ENCODE measurements around the gene USP2. TPM values are rescaled to one million over a fixed set of nuclear protein-coding genes. Genes with fewer than 3 reads are reported as not detected.

USP2 gene
- total RNA-seq, 1 donor from 2014 or later: 0.26 TPM

DNA sequence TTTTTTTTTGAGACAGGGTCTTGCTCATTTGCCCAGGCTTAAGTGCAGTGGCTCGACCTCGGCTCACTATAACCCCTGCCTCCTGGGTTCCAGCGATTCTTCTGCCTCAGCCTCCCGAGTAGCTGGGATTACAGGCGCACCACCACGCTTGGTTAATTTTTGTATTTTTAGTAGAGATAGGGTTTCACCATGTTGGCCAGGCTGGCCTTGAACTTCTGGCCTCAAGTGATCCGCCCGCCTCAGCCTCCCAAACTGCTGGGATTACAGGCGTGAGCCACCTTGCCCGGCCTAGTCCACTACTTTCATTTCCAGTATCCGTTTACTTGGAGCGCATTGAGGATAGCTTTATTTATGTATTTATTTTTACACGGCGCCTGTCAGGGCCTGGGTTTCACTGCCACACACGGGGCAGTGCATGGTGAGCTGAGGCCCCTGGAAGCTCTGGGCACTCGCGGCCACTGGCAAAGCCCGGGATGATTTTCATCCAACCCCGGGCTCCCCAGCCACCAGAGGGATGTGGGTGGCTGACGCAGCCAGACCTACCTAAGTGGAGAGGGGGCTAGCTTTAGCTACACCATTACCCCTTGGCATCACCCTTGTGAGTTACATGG, 58.5 kb downstream of the USP2 start:
- H3K4me3 ChIP-seq (ENCODE audit: low read depth, low read length): no peak overlapping the region
- no peaks in the 10 kb centered on the region for H3K27me3 ChIP-seq (ENCODE audit: control insufficient read depth, insufficient read depth, low read length)
- FAIRE-seq (no peak), DNase-seq (ENCODE audit: low read depth) (no peak)
- no peaks in the 10 kb centered on the region for H3K36me3 ChIP-seq (ENCODE audit: control insufficient read depth, insufficient read depth, low read length)
- TF ChIP-seq CTCF (IDR thresholded peaks at IDR 0.05; ENCODE audit: insufficient read depth, low read length, severe bottlenecking): no peak

DNA sequence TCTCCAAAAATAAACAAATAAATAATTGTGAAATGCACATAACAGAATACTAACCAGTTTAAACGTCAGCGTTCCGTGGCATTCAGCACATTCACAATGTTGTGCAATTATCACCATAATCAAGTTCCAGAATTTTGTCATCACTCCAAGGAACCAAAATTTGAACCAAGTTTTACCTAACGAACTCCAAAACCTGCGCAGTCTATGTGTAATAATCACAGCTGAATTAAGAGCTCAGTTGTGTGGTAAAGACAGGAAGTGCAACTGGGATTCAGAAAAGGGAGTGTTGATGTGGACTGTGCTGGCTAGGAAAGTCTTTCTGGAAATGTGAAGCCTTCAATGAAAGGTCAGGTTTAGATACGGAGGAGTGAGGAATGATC, 59.1 kb downstream of the USP2 start:
- H3K4me3 ChIP-seq (ENCODE audit: low read depth, low read length): no peak overlapping the region

DNA sequence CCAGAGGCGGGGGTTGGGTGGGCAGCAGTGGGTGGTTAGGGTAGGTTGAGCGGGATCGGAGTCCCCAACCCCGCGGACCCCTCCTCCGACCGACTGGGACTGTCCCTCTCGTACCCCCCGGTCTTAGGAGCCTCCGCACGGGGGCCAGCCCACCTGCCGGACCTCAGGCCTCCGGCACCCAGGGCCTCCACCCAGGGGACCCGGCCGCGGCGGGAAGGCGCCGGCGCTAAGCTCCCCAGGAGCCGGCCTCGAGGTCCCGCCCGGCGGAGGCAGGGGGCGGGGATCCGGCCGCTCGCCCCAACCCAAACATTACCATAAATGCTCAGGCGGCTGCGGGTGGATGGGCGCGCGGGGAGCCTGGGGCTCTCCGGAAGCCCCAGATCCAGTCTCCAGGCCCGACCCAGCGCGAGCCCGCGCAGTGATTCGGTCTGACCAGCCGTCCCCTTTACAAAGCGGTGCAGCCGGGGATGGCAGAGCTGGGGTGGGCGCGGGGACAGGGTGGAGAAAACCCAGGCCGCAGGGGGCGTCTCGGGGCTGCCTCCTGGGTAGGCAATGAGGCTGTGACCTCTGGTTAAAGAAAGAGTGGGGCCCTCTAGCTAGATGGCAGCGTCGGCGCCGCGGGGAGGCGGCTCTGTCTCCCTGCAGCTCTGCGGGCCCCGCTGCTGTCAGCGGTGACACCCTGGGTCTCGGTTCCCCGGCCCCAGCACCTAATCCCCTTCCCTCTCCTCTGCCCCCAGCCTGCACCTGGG, 60.5 kb downstream of the USP2 start:
- Histone ChIP-seq H3K36me3 (ENCODE audit: control insufficient read depth, insufficient read depth, low read length) (no peaks in the 10 kb centered on the region), H3K4me3 (ENCODE audit: low read depth, low read length) (peak overlapping the region; percentile 41), H3K27me3 (ENCODE audit: control insufficient read depth, insufficient read depth, low read length) (no peaks in the 10 kb centered on the region)
- FAIRE-seq (no peak), DNase-seq (ENCODE audit: low read depth) (no peak)
- TF ChIP-seq CTCF (IDR thresholded peaks at IDR 0.05; ENCODE audit: insufficient read depth, low read length, severe bottlenecking): no peak

More for the DNA sequence above, 59.1 kb downstream of the USP2 start:
- TF ChIP-seq CTCF (IDR thresholded peaks at IDR 0.05; ENCODE audit: insufficient read depth, low read length, severe bottlenecking): no peak
- no peaks in the 10 kb centered on the region for H3K36me3 ChIP-seq (ENCODE audit: control insufficient read depth, insufficient read depth, low read length)
- H3K27me3 ChIP-seq (ENCODE audit: control insufficient read depth, insufficient read depth, low read length): no peaks in the 10 kb centered on the region
- DNase-seq (ENCODE audit: low read depth) (no peak), FAIRE-seq (no peak)

DNA sequence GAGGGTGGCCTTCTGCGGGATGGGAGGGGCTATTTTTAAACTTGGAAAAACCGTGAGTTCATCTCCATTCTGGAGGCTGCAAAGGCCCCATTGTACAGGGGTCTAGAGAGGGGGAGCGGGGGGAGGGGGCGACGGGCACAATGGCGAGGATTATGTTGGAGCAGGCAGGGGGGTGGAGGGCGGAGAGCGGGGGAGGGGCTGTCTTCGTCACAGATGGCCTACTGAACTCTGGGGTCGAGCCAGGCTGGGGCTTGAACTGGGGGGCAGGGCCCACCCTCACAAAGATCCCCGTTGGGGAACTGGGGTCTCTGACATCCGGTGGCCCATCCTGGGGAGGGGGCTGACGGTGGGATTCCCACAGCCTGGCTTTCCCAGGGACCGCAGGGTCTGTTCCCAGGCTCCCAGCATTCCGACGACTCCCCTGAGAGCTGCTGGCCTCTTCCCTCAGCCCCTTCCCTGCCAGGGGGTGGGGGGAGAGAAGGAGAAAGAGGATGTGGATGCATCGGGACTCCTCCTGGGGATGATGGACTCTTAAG, 61.2 kb downstream of the USP2 start:
- Histone ChIP-seq H3K4me3 (ENCODE audit: low read depth, low read length) (peak overlapping the region; percentile 41), H3K36me3 (ENCODE audit: control insufficient read depth, insufficient read depth, low read length) (no peaks in the 10 kb centered on the region), H3K27me3 (ENCODE audit: control insufficient read depth, insufficient read depth, low read length) (no peaks in the 10 kb centered on the region)
- DNase-seq (ENCODE audit: low read depth): no peak
- no peak for TF ChIP-seq CTCF (IDR thresholded peaks at IDR 0.05; ENCODE audit: insufficient read depth, low read length, severe bottlenecking)
- no peak for FAIRE-seq

- FAIRE-seq (no peak), DNase-seq (ENCODE audit: low read depth) (no peak)
Measured at GRCh38 chr11:119319700-119320239, 61.7 kb downstream of the USP2 start.

More at GRCh38 chr11:119319700-119320239, 61.7 kb downstream of the USP2 start:
- TF ChIP-seq CTCF (IDR thresholded peaks at IDR 0.05; ENCODE audit: insufficient read depth, low read length, severe bottlenecking): no peak
- H3K36me3 ChIP-seq (ENCODE audit: control insufficient read depth, insufficient read depth, low read length): no peaks in the 10 kb centered on the region
- no peak overlapping the region for H3K4me3 ChIP-seq (ENCODE audit: low read depth, low read length)
- no peaks in the 10 kb centered on the region for H3K27me3 ChIP-seq (ENCODE audit: control insufficient read depth, insufficient read depth, low read length)

All from bronchial epithelial cell (primary cell).